GM06990 (cell line): ENCODE data around the gene HMGCL.
"Not testable (repeated sequence)": the region's sequence is repeated elsewhere in the genome, so short reads cannot be mapped to it uniquely, and the experiment has no call there.

ENCODE experiments used
- DNase-seq: peaks from one replicate; pipeline ENCODE4 v3.0.0-alpha.2; 2011; ENCODE audit not compliant: insufficient read length; ENCODE audit errors: extremely low read depth
- H3K27me3 ChIP-seq: replicated peaks from 2 replicates; pipeline ENCODE4 v1.6.0; 2011; ENCODE audit warnings: low read length; ENCODE audit not compliant: control insufficient read depth, insufficient read depth
- H3K36me3 ChIP-seq: 2 replicates; pipeline ENCODE4 v1.5.1; 2011; ENCODE audit warnings: low read length; ENCODE audit not compliant: control insufficient read depth, insufficient read depth
- H3K4me3 ChIP-seq: replicated peaks from 2 replicates; pipeline ENCODE4 v1.5.1; 2011; ENCODE audit warnings: low read depth, mild to moderate bottlenecking, control low read depth, low read length
- CTCF ChIP-seq: IDR thresholded peaks from 2 replicates; pipeline ENCODE4 v1.5.1; 2011; ENCODE audit warnings: low read length, control low read depth, mild to moderate bottlenecking, inconsistent platforms; ENCODE audit not compliant: insufficient read depth, poor library complexity, severe bottlenecking

HMGCL gene

GRCh38 chr1:23867542-23867894 lies 42.3 kb upstream of the HMGCL start:
- DNase-seq: no peak
- Histone ChIP-seq H3K36me3 (peaks cover 7% of the 10 kb centered on the region), H3K27me3 (no peaks in the 10 kb centered on the region), H3K4me3 (peak overlapping the region; percentile 90)
- TF ChIP-seq CTCF: no peak

GRCh38 chr1:23865543-23865930 lies 40.3 kb upstream of the HMGCL start:
- no peaks in the 10 kb centered on the region for H3K27me3 ChIP-seq
- H3K4me3 ChIP-seq: peak overlapping the region; percentile 90
- H3K36me3 ChIP-seq: peaks cover 10% of the 10 kb centered on the region
- no peak for DNase-seq
- TF ChIP-seq CTCF: no peak

GRCh38 chr1:23864801-23865542 lies 39.7 kb upstream of the HMGCL start:
- Histone ChIP-seq H3K27me3 (no peaks in the 10 kb centered on the region), H3K4me3 (peak overlapping the region; percentile 90), H3K36me3 (peaks cover 10% of the 10 kb centered on the region)
- DNase-seq: no peak
- TF ChIP-seq CTCF: no peak

- Histone ChIP-seq H3K4me3 (no peak overlapping the region), H3K27me3 (no peaks in the 10 kb centered on the region), H3K36me3 (peaks cover 12% of the 10 kb centered on the region)
- no peak for DNase-seq
- TF ChIP-seq CTCF: no peak
Measured at GRCh38 chr1:23862640-23863039, 37.4 kb upstream of the HMGCL start.

GRCh38 chr1:23854568-23854967 lies 29.3 kb upstream of the HMGCL start:
- Histone ChIP-seq H3K4me3 (no peak overlapping the region), H3K27me3 (no peaks in the 10 kb centered on the region), H3K36me3 (peaks cover 7% of the 10 kb centered on the region)
- DNase-seq: no peak
- TF ChIP-seq CTCF: peak; percentile 23

- DNase-seq, H3K27me3 ChIP-seq, H3K4me3 ChIP-seq, H3K36me3 ChIP-seq: not testable (repeated sequence)
Measured at GRCh38 chr1:23853124-23853523, 27.9 kb upstream of the HMGCL start.

- not testable (repeated sequence) for H3K4me3 ChIP-seq, H3K27me3 ChIP-seq, DNase-seq
- H3K36me3 ChIP-seq: peaks cover 13% of the 10 kb centered on the region
Measured at GRCh38 chr1:23851406-23851805, 26.2 kb upstream of the HMGCL start.
